Measurements from ENCODE around the gene TMEM19. TPM values are rescaled to one million over a fixed set of nuclear protein-coding genes. Genes with fewer than 3 reads are reported as not detected.

TMEM19 gene
- total and polyA plus RNA-seq, 2 of the 8 experiments (the other 6 are each of a cell fraction or from before 2014, with no cell fraction given): 12.6 to 19.1 TPM

DNA sequence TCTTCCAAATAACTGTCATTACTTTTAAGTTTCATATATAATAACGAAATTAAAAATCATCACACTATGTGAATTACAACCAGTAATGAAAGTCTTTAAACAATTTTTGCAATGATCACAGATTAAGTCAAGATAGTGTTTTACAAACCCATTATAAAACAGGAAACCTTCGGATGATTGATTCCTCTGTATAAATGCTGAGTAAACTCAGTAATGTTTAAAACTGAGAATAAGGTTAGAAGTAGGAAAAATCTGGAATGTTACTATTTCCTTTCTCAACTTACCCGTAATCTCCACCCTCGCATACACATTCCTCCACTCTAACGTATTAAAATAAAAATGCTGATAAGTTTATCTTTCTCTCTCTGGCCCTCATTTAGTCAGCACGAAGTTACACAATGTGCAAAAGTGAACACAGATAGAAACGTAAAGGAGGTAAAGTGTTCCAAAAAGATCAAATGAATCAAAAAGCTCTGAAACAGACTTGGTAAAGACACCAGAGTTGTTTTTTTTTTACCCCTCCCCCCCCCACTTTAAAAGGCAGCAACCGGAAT is 23.8 kb upstream of the TMEM19 start (continued):
- TF ChIP-seq CHD2 (IDR thresholded peaks at IDR 0.05; ENCODE audit: low read length) (no peak), TBP (IDR thresholded peaks at IDR 0.05; ENCODE audit: low read depth, low read length) (no peak), GABPA (IDR thresholded peaks at IDR 0.05; ENCODE audit: borderline replicate concordance, insufficient read depth, low read length) (no peak), FOSL1 (IDR thresholded peaks at IDR 0.05; ENCODE audit: insufficient read depth, low read depth, low read length) (no peak)

All from H1 (cell line).